H1 (cell line): Measurements from ENCODE around the gene CEP57. TPM values are rescaled to one million over a fixed set of nuclear protein-coding genes. Genes with fewer than 3 reads are reported as not detected.

Experiments used
- YY1 ChIP-seq: IDR thresholded peaks from 2 replicates; pipeline ENCODE4 v1.6.1; 2011; ENCODE audit warnings: low read depth, mild to moderate bottlenecking, low read length
- polyA plus RNA-seq, 7 experiments: library from polyadenylated mRNA; depleted of rRNA in 3 of 7; stranded (reverse) in 5 of 7; unstranded in 2 of 7; fragments of >200 nt in 5 of 7; fragments of 200-250 nt in 2 of 7; gene quantifications; 1 replicate in 5 of 7; 2 replicates in 1 of 7; 4 replicates in 1 of 7; pipeline versions ENCODE4 v1.2.1 to v1.2.3, GENCODE V29; 2011 to 2013; ENCODE audit warnings: missing spikeins in 2 of 7, mixed read lengths in 2 of 7
- total RNA-seq: library from RNA; stranded (reverse); fragmentation: NEBNext Ultra II Directional; extraction: Animal tissue kit (Norgen Biotek cat#: 25700); gene quantifications from 2 replicates; pipeline ENCODE4 v1.2.1, GENCODE V29; 2021

CEP57 gene
- total and polyA plus RNA-seq, 2 of the 8 experiments (the other 6 are each of a cell fraction or from before 2014, with no cell fraction given), result 26.3 to 72.7 TPM

DNA sequence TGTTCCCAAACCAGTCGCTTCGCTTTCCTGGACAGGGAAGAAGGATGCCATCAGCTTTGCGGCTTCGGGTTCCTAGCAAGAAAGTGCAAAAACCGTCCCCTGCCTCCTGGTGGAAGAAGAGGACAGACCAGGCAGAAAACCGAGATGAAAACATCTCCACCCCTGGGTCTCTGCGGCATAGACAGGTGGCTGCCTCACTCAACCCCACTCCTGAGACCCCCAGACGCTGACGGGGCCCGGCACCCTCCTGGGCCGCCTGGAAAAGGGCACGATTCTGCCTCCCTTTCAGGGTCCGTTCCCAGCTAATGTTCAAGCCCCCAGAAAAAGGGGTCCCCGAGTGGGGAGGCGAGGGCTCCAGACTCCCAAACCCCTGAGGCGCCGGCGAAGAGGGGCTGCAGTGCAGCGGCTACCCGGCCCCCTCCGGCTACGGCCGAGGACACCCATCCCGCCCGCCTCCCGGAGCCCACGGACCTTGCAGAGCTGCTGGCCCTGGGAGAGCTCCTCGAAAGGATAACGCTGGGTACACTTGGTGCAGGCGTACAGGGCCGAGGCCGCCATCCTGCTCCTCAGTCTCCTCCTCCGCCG is 1.3 kb upstream of the CEP57 start (continued):
- TF ChIP-seq YY1, result no peak
- TF ChIP-seq, all 59 proteins: peak for 4
